ENCODE measurements around the gene KIAA0040. TPM values are rescaled to one million over a fixed set of nuclear protein-coding genes. Genes with fewer than 3 reads are reported as not detected.

Gene KIAA0040
- total and polyA plus RNA-seq, 2 donors (not counting 3 experiments of a cell fraction or from before 2014, with no cell fraction given) = 8.3 to 10.9 TPM

GRCh38 chr1:175116210-175116798 lies 76.3 kb downstream of the KIAA0040 start:
- no peak for FAIRE-seq

More at GRCh38 chr1:175116210-175116798, 76.3 kb downstream of the KIAA0040 start:
- CTCF ChIA-PET = interaction anchor here (9.8 kb wide), 1 partner anchor 9 kb away, joined by 85 read pairs; no protein-coding TSS in a partner anchor
- POLR2A ChIA-PET = no interaction called here
- Histone ChIP-seq H3K27me3 (ENCODE audit: control insufficient read depth in 2 of 2, insufficient read depth in 2 of 2, low read length in 2 of 2) (no peaks in the 10 kb centered on the region), H3K4me3 (replicated peaks in 1 of 3; ENCODE audit: insufficient read depth in 1 of 3, low read depth in 1 of 3, low read length in 3 of 3) (no peak overlapping the region), H3K4me1 (ENCODE audit: control insufficient read depth, extremely low read depth, insufficient read depth, low read length) (no peaks in the 10 kb centered on the region), H3K4me2 (ENCODE audit: insufficient read depth, low read length) (no peak overlapping the region), H2AFZ (ENCODE audit: low read depth, low read length) (no peak overlapping the region), H3K9me3 (replicated peaks; ENCODE audit: control insufficient read depth, insufficient read depth, low read length) (no peaks in the 10 kb centered on the region), H3K27ac (ENCODE audit: insufficient read depth, low read depth, low read length) (no peak overlapping the region), H3K36me3 (ENCODE audit: control insufficient read depth in 2 of 2, extremely low read depth in 1 of 2, insufficient read depth in 2 of 2, low read length in 2 of 2) (no peaks in the 10 kb centered on the region), H4K20me1 (replicated peaks; ENCODE audit: control insufficient read depth, extremely low read depth, insufficient read depth, low read length) (no peaks in the 10 kb centered on the region), H3K9ac (replicated peaks; ENCODE audit: extremely low read depth, insufficient read depth, low read length) (no peak overlapping the region), H3K9me1 (replicated peaks; ENCODE audit: control insufficient read depth, extremely low read depth, insufficient read depth, low read length) (no peaks in the 10 kb centered on the region), H3K79me2 (ENCODE audit: control insufficient read depth, insufficient read depth, low read length) (no peaks in the 10 kb centered on the region)
- dilution Hi-C loops (cut with MboI; ENCODE audit: extremely low pct_ligation_motif_present, low sequenced_read_pairs) = no loop called here
- no peak for DNase-seq (ENCODE audit: low read depth, low spot score)
- no TSS peak for BruUV-seq (replicated peaks)
- TF ChIP-seq MYC (IDR thresholded peaks at IDR 0.05; ENCODE audit: low read depth, low read length) = no peak
- TF ChIP-seq, protein P1, sequence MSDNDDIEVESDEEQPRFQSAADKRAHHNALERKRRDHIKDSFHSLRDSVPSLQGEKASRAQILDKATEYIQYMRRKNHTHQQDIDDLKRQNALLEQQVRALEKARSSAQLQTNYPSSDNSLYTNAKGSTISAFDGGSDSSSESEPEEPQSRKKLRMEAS (IDR thresholded peaks at IDR 0.05; ENCODE audit: insufficient read depth, insufficient read length) = no peak
- TF ChIP-seq FOS (IDR thresholded peaks at IDR 0.05; ENCODE audit: borderline replicate concordance, insufficient read depth, low read length) = no peak
- TF ChIP-seq GATA2 (IDR thresholded peaks at IDR 0.05; ENCODE audit: insufficient read depth, insufficient read length, low read depth, low read length) = no peak
- TF ChIP-seq POLR2AphosphoS5 (IDR thresholded peaks at IDR 0.05; ENCODE audit: insufficient read depth, low read depth, low read length) = no peak
- TF ChIP-seq EZH2 (IDR thresholded peaks at IDR 0.05; ENCODE audit: borderline replicate concordance, low read depth, low read length, severe bottlenecking) = no peak
- TF ChIP-seq POLR2A (IDR thresholded peaks at IDR 0.05; ENCODE audit: low read depth, low read length) = no peak
- no peak for TF ChIP-seq CTCF (IDR thresholded peaks at IDR 0.05; ENCODE audit: extremely low read depth in 1 of 2, insufficient read depth in 1 of 2, low read depth in 1 of 2, low read length in 2 of 2)
- no peak for TF ChIP-seq JUN (IDR thresholded peaks at IDR 0.05; ENCODE audit: borderline replicate concordance, insufficient read depth, insufficient read length, low read depth)
- intact Hi-C loops (cut with micrococcal nuclease) = no loop called here

Measured in endothelial cell of umbilical vein (primary cell).